IMR-90 (cell line): ENCODE results near the gene EXT2. TPM values are rescaled to one million over a fixed set of nuclear protein-coding genes. Genes with fewer than 3 reads are reported as not detected.

Experiments
- ATAC-seq: fragments of 200-7000 bp; cut with Tn5 transposase; 2 replicates; pipeline ENCODE4 v1.9.1; 2020; ENCODE audit warnings: low read depth, mild to moderate bottlenecking, moderate library complexity
- BruUV-seq: library from RNA; stranded (reverse); fragments of 400-500 nt; replicated peaks from 2 replicates; lab custom pipeline; 2021; lab: Mats Ljungman, UMichigan
- CTCF ChIA-PET: fragments of 300-600 bp; formaldehyde crosslinking; extraction: SDS; loops from one replicate; lab custom pipeline; 2021; ENCODE audit warnings: antibody characterized with exemption; lab: Yijun Ruan, JAX
- POLR2A ChIA-PET: fragments of 300-600 bp; sonication (Branson Sonifier 250); formaldehyde crosslinking; loops from one replicate; lab custom pipeline; 2022; ENCODE audit warnings: antibody characterized with exemption; ENCODE audit not compliant: unreplicated experiment; lab: Charles Lee
- DNase-seq: peaks from one replicate; pipeline ENCODE4 v3.0.0; 2013
- H2AFZ ChIP-seq: replicated peaks from 2 replicates; pipeline ENCODE3; 2013; ENCODE audit warnings: low read length, mild to moderate bottlenecking; ENCODE audit not compliant: poor library complexity
- H2AK5ac ChIP-seq: 2 replicates; pipeline ENCODE4 v1.6.1; 2013; ENCODE audit warnings: low read depth, low read length, inconsistent platforms
- H2AK9ac ChIP-seq: replicated peaks from 2 replicates; pipeline ENCODE3; 2013; ENCODE audit warnings: mild to moderate bottlenecking, low read depth, low read length, moderate library complexity; ENCODE audit not compliant: poor library complexity
- H2BK120ac ChIP-seq: 2 replicates; pipeline ENCODE4 v1.6.1; 2013; ENCODE audit warnings: low read depth, low read length, inconsistent platforms
- H2BK15ac ChIP-seq: 3 replicates; pipeline ENCODE4 v1.6.1; 2013; ENCODE audit warnings: low read depth, low read length, inconsistent platforms
- H2BK20ac ChIP-seq: 2 replicates; pipeline ENCODE4 v1.6.1; 2013; ENCODE audit warnings: low read depth, mild to moderate bottlenecking, inconsistent platforms, low read length, moderate library complexity
- H2BK5ac ChIP-seq: 2 replicates; pipeline ENCODE4 v1.6.1; 2013; ENCODE audit warnings: mild to moderate bottlenecking, low read depth, low read length, inconsistent platforms; ENCODE audit not compliant: poor library complexity, severe bottlenecking
- H3K14ac ChIP-seq: replicated peaks from 2 replicates; pipeline ENCODE4 v1.6.1; 2013; ENCODE audit warnings: low read depth, low read length, inconsistent platforms
- H3K18ac ChIP-seq: 2 replicates; pipeline ENCODE4 v1.6.1; 2013; ENCODE audit warnings: low read depth, low read length, control low read depth
- H3K23ac ChIP-seq: 2 replicates; pipeline ENCODE4 v1.6.1; 2013; ENCODE audit warnings: low read depth, low read length, inconsistent platforms
- H3K27ac ChIP-seq: 2 replicates; pipeline ENCODE4 v1.5.1; 2013; ENCODE audit warnings: mild to moderate bottlenecking, control low read depth, low read length; ENCODE audit not compliant: insufficient read depth
- H3K27me3 ChIP-seq: 2 replicates; pipeline ENCODE4 v1.6.1; 2013; ENCODE audit warnings: low read length; ENCODE audit not compliant: control insufficient read depth, insufficient read depth
- H3K36me3 ChIP-seq: 2 replicates; pipeline ENCODE4 v1.6.1; 2013; ENCODE audit warnings: low read length, mixed read lengths; ENCODE audit not compliant: control insufficient read depth, insufficient read depth
- H3K4ac ChIP-seq: 2 replicates; pipeline ENCODE4 v1.6.1; 2013; ENCODE audit warnings: low read depth, low read length, inconsistent platforms
- H3K4me1 ChIP-seq: 2 replicates; pipeline ENCODE4 v1.6.1; 2013; ENCODE audit warnings: low read length, mixed read lengths; ENCODE audit not compliant: control insufficient read depth, insufficient read depth
- H3K4me2 ChIP-seq: 2 replicates; pipeline ENCODE4 v1.6.1; 2013; ENCODE audit warnings: low read depth, mild to moderate bottlenecking, control low read depth, low read length, moderate library complexity
- H3K4me3 ChIP-seq: 2 replicates; pipeline ENCODE4 v1.5.1; 2013; ENCODE audit warnings: low read depth, mild to moderate bottlenecking, control low read depth, low read length, moderate library complexity; ENCODE audit not compliant: insufficient read depth
- H3K56ac ChIP-seq: 2 replicates; pipeline ENCODE4 v1.6.1; 2013; ENCODE audit warnings: low read length, inconsistent platforms; ENCODE audit not compliant: insufficient read depth; ENCODE audit errors: extremely low read depth
- H3K79me1 ChIP-seq, 2 experiments: 2 replicates each; pipeline ENCODE4 v1.6.1; 2013; ENCODE audit warnings: low read length in 2 of 2, inconsistent platforms in 1 of 2, low read depth in 1 of 2
- H3K9ac ChIP-seq: 2 replicates; pipeline ENCODE4 v1.6.1; 2013; ENCODE audit warnings: low read depth, low read length, control low read depth
- H3K9me1 ChIP-seq: 2 replicates; pipeline ENCODE4 v1.6.1; 2013; ENCODE audit warnings: low read length, inconsistent platforms; ENCODE audit not compliant: insufficient read depth
- H3K9me3 ChIP-seq: 2 replicates; pipeline ENCODE4 v1.6.1; 2013; ENCODE audit warnings: low read length; ENCODE audit not compliant: control insufficient read depth, insufficient read depth
- H4K20me1 ChIP-seq: 2 replicates; pipeline ENCODE4 v1.6.1; 2013; ENCODE audit warnings: low read length, inconsistent platforms; ENCODE audit not compliant: insufficient read depth
- H4K5ac ChIP-seq: 2 replicates; pipeline ENCODE4 v1.6.1; 2013; ENCODE audit warnings: mild to moderate bottlenecking, low read depth, low read length, control low read depth
- H4K8ac ChIP-seq, 2 experiments: 2 replicates each; pipeline ENCODE4 v1.6.1; 2013; ENCODE audit warnings: low read depth in 2 of 2, low read length in 2 of 2, control low read depth in 1 of 2, inconsistent platforms in 1 of 2
- H4K91ac ChIP-seq: 2 replicates; pipeline ENCODE4 v1.6.1; 2013; ENCODE audit warnings: low read depth, low read length, inconsistent platforms; ENCODE audit not compliant: insufficient read depth
- CHD1 ChIP-seq: IDR thresholded peaks from 2 replicates; pipeline ENCODE4 v1.6.1; 2012; ENCODE audit warnings: low read depth, low read length, improper control_type of control experiment
- POLR2A ChIP-seq: IDR thresholded peaks from 2 replicates; pipeline ENCODE4 v1.6.1; 2012; ENCODE audit warnings: mild to moderate bottlenecking, low read depth, low read length
- WGBS, 2 experiments: methylation state at CpG; one replicate each; pipeline versions ENCODE4 v1.1.5 to v1.1.7; 2013; ENCODE audit warnings: missing lambda C conversion rate in 2 of 2; ENCODE audit not compliant: insufficient read length in 1 of 2; ENCODE audit errors: extremely low coverage in 2 of 2; 5-methylcytosine and 5-hydroxymethylcytosine counted together
- dilution Hi-C: fragments of 300-500 bp; cut with HindIII; formaldehyde crosslinking; loops from one replicate; pipeline ENCODE4 v1.14.3; 2018; ENCODE audit warnings: low sequenced_read_pairs; ENCODE audit not compliant: unreplicated experiment
- in situ Hi-C: fragments of 300-500 bp; cut with MboI; formaldehyde crosslinking; loops from 3 replicates; pipeline ENCODE4 v1.14.3; 2019; ENCODE audit warnings: low sequenced_read_pairs, inconsistent platforms, mixed read lengths
- intact Hi-C: fragments of 100-400 bp; cut with micrococcal nuclease; formaldehyde crosslinking; loops from 2 replicates; pipeline ENCODE4 v1.10.0; 2022
- polyA plus RNA-seq, 3 experiments: library from polyadenylated mRNA; depleted of rRNA; stranded (reverse); fragments of >200 nt; gene quantifications; 2 replicates each; pipeline ENCODE4 v1.2.3, GENCODE V29; 2012; ENCODE audit warnings: low replicate concordance in 1 of 3
- total RNA-seq: library from RNA; depleted of rRNA; stranded (reverse); fragments of >200 nt; gene quantifications from 2 replicates; pipeline ENCODE4 v1.2.3, GENCODE V29; 2012

EXT2 gene
- total and polyA plus RNA-seq, 2 of the 4 experiments (the other 2 are of a cell fraction), result 75.0 to 85.3 TPM

DNA sequence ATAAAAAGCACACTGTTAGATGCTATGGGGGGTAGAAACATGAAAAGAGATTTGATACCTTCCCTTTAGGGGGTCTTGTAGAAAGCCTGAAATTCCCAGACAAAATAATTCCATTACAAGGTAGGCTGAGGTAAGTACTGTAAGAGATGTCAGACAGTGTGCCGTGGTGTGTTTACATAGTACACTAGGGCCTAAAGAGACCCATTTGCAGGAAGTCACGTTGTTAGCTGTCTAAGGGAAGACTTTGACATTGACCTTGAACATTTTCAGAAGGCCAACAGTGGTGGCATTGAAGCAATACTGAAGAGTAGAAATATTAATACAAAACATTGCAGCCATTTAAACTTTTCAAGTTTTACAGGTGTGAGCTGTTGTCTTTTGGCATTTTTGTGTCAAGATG lies 30.8 kb downstream of the EXT2 start:
- H2AFZ ChIP-seq, result no peak overlapping the region
- H3K36me3 ChIP-seq, result peaks cover 38% of the 10 kb centered on the region
- H2BK15ac ChIP-seq, result no peak overlapping the region
- no peaks in the 10 kb centered on the region for H3K4me1 ChIP-seq
- intact Hi-C loops (no loop called here), dilution Hi-C loops (no loop called here), in situ Hi-C loops (no loop called here)
- H2AK5ac ChIP-seq, result no peak overlapping the region
- H2BK5ac ChIP-seq, result no peak overlapping the region
- H3K9me3 ChIP-seq, result no peaks in the 10 kb centered on the region
- no peak overlapping the region for H3K9ac ChIP-seq
- ATAC-seq (no peak), DNase-seq (no peak)
- no peaks in the 10 kb centered on the region; the same call in 1 of the 2 replicates for H3K9me1 ChIP-seq
- H3K27ac ChIP-seq, result no peak overlapping the region
- no peaks in the 10 kb centered on the region for H3K27me3 ChIP-seq
- H4K5ac ChIP-seq, result no peak overlapping the region
- no peak overlapping the region for H4K8ac ChIP-seq
- TF ChIP-seq POLR2A (no peak), CHD1 (no peak)
- CTCF ChIA-PET, result no interaction called here
- no peak overlapping the region for H3K4ac ChIP-seq
- H3K4me2 ChIP-seq, result no peak overlapping the region
- no peak overlapping the region for H2BK20ac ChIP-seq
- no peaks in the 10 kb centered on the region; a peak in 1 of 4 replicates for H3K79me1 ChIP-seq
- no peak overlapping the region for H3K4me3 ChIP-seq
- no peak overlapping the region for H2AK9ac ChIP-seq
- POLR2A ChIA-PET, result no interaction called here
- no peaks in the 10 kb centered on the region for H4K20me1 ChIP-seq
- no peak overlapping the region for H3K23ac ChIP-seq
- no CpG with 5 or more reads among the region's 2 CpGs for WGBS, 2 experiments
- no peak overlapping the region for H3K56ac ChIP-seq
- BruUV-seq, result no TSS peak
- no peak overlapping the region for H2BK120ac ChIP-seq
- no peak overlapping the region for H3K14ac ChIP-seq
- no peak overlapping the region for H3K18ac ChIP-seq
- no peak overlapping the region for H4K91ac ChIP-seq
